Measurements from ENCODE around the gene MLXIP. TPM values are rescaled to one million over a fixed set of nuclear protein-coding genes. Genes with fewer than 3 reads are reported as not detected.
A peak's percentile ranks its signal among the peaks of the same experiment; 100 is the strongest.

MLXIP gene
- total RNA-seq, 4 donors from 2014 or later = 99.5 to 302 (median 151) TPM

DNA sequence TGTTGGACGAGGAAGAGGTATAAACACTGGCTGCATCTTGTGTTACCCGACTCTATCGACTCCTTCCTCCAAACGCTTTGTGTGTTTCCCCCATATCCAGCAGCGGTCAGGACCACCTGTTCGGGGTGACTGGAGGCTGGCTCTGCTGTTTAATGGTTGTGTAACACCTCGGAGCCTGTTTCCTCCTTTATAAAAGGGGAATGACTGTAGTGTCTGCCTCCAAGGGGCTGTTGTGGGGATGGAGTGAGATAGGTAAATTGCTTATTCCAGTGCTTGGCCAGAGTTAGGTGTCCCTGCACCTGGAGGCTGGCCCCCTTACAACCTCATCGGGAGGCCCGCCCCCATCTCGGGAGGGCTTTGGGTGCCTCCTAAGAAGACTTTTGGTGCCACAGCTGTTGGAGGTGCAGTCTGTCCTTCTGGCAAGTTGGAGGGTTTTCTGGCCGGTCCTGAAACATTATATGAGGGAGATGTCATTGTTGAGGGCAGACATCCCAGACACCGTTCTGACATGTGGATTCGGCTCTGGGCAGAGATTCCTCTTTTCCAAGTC lies 1.1 kb downstream of the MLXIP start:
- Histone ChIP-seq H3K4me3 (peak overlapping the region; percentile 82 to 94 (median 88)), H3K27me3 (no peaks in the 10 kb centered on the region), H3K36me3 (no peaks in the 10 kb centered on the region), H3K27ac (peak overlapping the region; percentile 90 to 95 (median 94)), H3K9me3 (no peaks in the 10 kb centered on the region), H3K4me1 (peaks cover 25 to 60% (median 53%) of the 10 kb centered on the region in 4 donors)
- in situ Hi-C loops (cut with MboI; ENCODE audit: low pct_ligation_motif_present in 1 of 4, low pct_unique_long_range_greater_than_20kb in 1 of 4, low sequenced_read_pairs in 3 of 4) (no loop called here), intact Hi-C loops (cut with DNase I; ENCODE audit: low total_unique reads) (no loop called here)
- no peak for DNase-seq
- TF ChIP-seq EP300 (IDR thresholded peaks at IDR 0.05; ENCODE audit: low read depth) (no peak), POLR2A (IDR thresholded peaks at IDR 0.05) (no peak), POLR2AphosphoS5 (IDR thresholded peaks at IDR 0.05) (no peak), CTCF (IDR thresholded peaks at IDR 0.05) (no peak)
- 1% methylated on average over 13 of the region's 13 CpGs; no CpG with 5 or more reads in 1 of the 2 donors for WGBS, 2 donors (ENCODE audit: low coverage in 1 of 2)

DNA sequence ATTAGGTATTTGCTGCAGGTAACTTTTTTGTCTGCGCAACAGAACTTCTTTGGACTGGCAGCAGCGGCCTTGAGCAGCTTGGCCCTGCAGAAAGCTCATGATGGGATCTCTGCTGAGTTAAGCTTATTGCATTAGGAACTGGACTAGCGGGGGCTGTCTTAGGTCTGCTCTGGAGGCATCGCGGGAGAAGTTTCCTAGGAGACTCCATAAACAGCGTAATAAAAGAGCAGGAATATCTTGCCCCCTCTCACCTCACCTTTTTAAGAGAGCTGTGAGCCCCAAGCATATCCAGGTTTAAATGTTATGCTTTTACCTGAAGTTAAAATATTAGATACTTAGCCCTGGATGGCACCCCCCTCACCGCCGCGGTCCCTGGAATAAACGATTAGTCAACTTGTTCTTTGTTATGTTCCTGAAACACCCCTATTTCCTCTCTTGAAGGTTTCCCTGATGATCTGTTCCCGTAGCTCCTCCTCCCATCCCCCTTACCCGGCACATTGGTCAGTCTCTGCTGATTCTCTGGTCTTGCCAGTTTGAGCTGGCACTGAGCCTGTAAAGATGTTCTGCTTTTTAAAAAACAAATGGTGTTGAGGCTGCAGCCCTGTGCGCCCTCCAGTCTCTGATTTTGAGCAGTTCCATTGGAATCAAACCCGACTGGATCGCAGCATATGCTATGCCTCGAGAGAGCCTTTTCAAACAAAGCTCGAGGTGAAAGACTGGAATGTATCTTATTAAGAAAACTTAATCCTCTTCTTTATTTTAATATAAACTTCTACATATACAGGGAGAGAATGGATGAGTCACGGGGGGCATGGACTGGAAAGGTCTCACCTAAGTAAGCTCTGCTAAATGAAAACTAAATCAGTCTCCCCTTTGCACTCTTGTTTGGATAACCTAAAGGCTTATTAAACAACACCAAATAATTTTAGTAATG lies 1.9 kb downstream of the MLXIP start:
- peak overlapping the region; percentile 82 to 94 (median 88) for H3K4me3 ChIP-seq
- no peaks in the 10 kb centered on the region for H3K27me3 ChIP-seq
- DNase-seq = peak; percentile 75
- intact Hi-C loops (cut with DNase I; ENCODE audit: low total_unique reads) = no loop called here
- no peaks in the 10 kb centered on the region for H3K9me3 ChIP-seq
- in situ Hi-C loops (cut with MboI; ENCODE audit: low pct_ligation_motif_present in 1 of 4, low pct_unique_long_range_greater_than_20kb in 1 of 4, low sequenced_read_pairs in 3 of 4) = no loop called here
- no peaks in the 10 kb centered on the region for H3K36me3 ChIP-seq
- peaks cover 25 to 68% (median 61%) of the 10 kb centered on the region in 4 donors for H3K4me1 ChIP-seq
- TF ChIP-seq EP300 (IDR thresholded peaks at IDR 0.05; ENCODE audit: low read depth) (no peak), POLR2AphosphoS5 (IDR thresholded peaks at IDR 0.05) (peak; percentile 76 to 83 (median 78)), CTCF (IDR thresholded peaks at IDR 0.05) (no peak), POLR2A (IDR thresholded peaks at IDR 0.05) (peak; percentile 76)
- peak overlapping the region; percentile 90 to 95 (median 94) for H3K27ac ChIP-seq
- 2 to 9% methylated on average over 11 to 18 of the region's 18 CpGs for WGBS, 2 donors (ENCODE audit: low coverage in 1 of 2)

DNA sequence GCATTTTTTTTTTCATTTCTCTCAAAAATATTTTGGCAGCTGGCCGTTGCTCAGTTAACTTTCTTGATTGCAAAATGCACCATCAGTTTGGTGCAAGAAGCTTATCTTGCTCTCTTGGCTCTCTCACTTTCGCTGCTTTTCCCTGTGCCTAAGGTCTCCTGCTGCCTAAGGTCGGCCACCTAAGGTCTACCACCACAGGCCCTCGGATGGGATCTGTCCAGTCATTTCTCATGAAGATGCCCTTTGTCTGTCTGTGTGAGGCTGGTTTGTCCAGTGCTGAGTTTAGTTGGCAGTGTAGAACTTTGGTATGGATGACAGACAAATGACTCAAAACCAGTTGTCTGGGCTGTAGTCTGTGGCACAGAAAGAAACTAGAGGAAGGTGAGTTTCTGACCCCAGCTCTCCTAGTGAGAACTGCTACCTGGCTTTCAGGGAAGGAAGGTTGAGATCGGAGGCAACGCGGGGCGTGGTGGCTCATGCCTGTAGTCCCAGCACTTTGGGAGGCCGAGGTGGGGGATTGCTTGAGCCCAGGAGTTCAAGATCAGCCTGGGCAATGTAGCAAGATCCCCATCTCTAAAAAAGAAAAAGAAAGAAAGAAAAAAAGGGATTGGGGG lies 2.6 kb downstream of the MLXIP start:
- TF ChIP-seq POLR2A (IDR thresholded peaks at IDR 0.05) = no peak
- no peak for TF ChIP-seq EP300 (IDR thresholded peaks at IDR 0.05; ENCODE audit: low read depth)
- no peak for TF ChIP-seq CTCF (IDR thresholded peaks at IDR 0.05)
- TF ChIP-seq POLR2AphosphoS5 (IDR thresholded peaks at IDR 0.05) = no peak
- intact Hi-C loops (cut with DNase I; ENCODE audit: low total_unique reads) = no loop called here
- in situ Hi-C loops (cut with MboI; ENCODE audit: low pct_ligation_motif_present in 1 of 4, low pct_unique_long_range_greater_than_20kb in 1 of 4, low sequenced_read_pairs in 3 of 4) = no loop called here
- Histone ChIP-seq H3K27ac (peak overlapping the region; percentile 90 to 95 (median 94)), H3K4me1 (peaks cover 32 to 76% (median 68%) of the 10 kb centered on the region in 4 donors), H3K9me3 (no peaks in the 10 kb centered on the region), H3K4me3 (peak overlapping the region; percentile 82 to 94 (median 88)), H3K36me3 (no peaks in the 10 kb centered on the region), H3K27me3 (no peaks in the 10 kb centered on the region)
- DNase-seq = no peak
- 12 to 13% methylated on average over 6 to 9 of the region's 9 CpGs for WGBS, 2 donors (ENCODE audit: low coverage in 1 of 2)

- Histone ChIP-seq H3K9me3 (no peaks in the 10 kb centered on the region), H3K36me3 (no peaks in the 10 kb centered on the region), H3K27ac (peak overlapping the region; percentile 90 to 95 (median 94)), H3K4me3 (peak overlapping the region; percentile 82 to 94 (median 88)), H3K4me1 (peaks cover 36 to 78% (median 72%) of the 10 kb centered on the region in 4 donors), H3K27me3 (no peaks in the 10 kb centered on the region)
- in situ Hi-C loops (cut with MboI; ENCODE audit: low pct_ligation_motif_present in 1 of 4, low pct_unique_long_range_greater_than_20kb in 1 of 4, low sequenced_read_pairs in 3 of 4) (no loop called here), intact Hi-C loops (cut with DNase I; ENCODE audit: low total_unique reads) (no loop called here)
- TF ChIP-seq POLR2AphosphoS5 (IDR thresholded peaks at IDR 0.05) (peak; percentile 74 to 83 (median 76)), POLR2A (IDR thresholded peaks at IDR 0.05) (peak; percentile 59), EP300 (IDR thresholded peaks at IDR 0.05; ENCODE audit: low read depth) (no peak), CTCF (IDR thresholded peaks at IDR 0.05) (no peak)
- DNase-seq = peak; percentile 60
- WGBS, 2 donors (ENCODE audit: low coverage in 1 of 2) = 0 to 1% methylated on average over 2 to 7 of the region's 7 CpGs
Measured at GRCh38 chr12:122081697-122082221, 3.2 kb downstream of the MLXIP start.

All from transverse colon (tissue), 4 donors.